Stimulated activated memory B cell treated with anti-CD40 and anti-IgM and Interleukin-4, amounts not matched to agents 10 μg/mL and 1 μg/mL and 100 μg/mL, for 72 hours (primary cell): ENCODE measurements around the gene SERGEF.
"Not testable (repeated sequence)": the region's sequence is repeated elsewhere in the genome, so short reads cannot be mapped to it uniquely, and the experiment has no call there.

Experiments used
- ATAC-seq: fragments of 150-1000 bp; cut with Tn5 transposase; 2 replicates; pipeline ENCODE4 v1.10.0; 2021
- H3K27ac Mint-ChIP-seq: one replicate; pipeline ENCODE4 v1.8.0; 2022; ENCODE audit warnings: mild to moderate bottlenecking, mixed read lengths
- H3K27me3 Mint-ChIP-seq: one replicate; pipeline ENCODE4 v1.8.0; 2022; ENCODE audit warnings: mixed read lengths
- H3K36me3 Mint-ChIP-seq: one replicate; pipeline ENCODE4 v1.8.0; 2022; ENCODE audit warnings: mixed read lengths
- H3K4me1 Mint-ChIP-seq: one replicate; pipeline ENCODE4 v1.8.0; 2022; ENCODE audit warnings: mixed read lengths
- H3K4me3 Mint-ChIP-seq: one replicate; pipeline ENCODE4 v1.8.0; 2022; ENCODE audit warnings: mild to moderate bottlenecking, moderate library complexity, mixed read lengths
- H3K9me3 Mint-ChIP-seq: one replicate; pipeline ENCODE4 v1.8.0; 2022; ENCODE audit warnings: mixed read lengths

Gene SERGEF

DNA sequence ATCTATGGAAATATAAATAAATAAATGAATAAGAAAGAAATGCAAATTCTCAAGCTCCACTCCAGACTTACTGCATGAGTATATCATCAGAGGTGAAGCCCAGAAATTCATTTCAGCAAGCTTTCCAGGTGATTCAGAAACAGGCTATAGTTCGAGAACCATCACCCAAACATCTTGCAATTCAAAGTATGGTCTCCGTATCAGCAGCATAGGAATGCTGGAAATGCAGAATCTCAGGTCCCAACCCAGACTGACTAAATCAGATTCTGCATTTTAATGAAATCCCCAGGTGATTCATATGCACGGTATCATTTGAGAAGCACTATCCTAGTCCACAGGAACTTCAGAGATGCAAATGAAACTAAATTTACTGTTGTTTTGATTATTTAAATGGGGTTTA is 95.3 kb downstream of the SERGEF start:
- Mint-ChIP-seq H3K27ac (no peak overlapping the region), H3K27me3 (no peaks in the 10 kb centered on the region)

DNA sequence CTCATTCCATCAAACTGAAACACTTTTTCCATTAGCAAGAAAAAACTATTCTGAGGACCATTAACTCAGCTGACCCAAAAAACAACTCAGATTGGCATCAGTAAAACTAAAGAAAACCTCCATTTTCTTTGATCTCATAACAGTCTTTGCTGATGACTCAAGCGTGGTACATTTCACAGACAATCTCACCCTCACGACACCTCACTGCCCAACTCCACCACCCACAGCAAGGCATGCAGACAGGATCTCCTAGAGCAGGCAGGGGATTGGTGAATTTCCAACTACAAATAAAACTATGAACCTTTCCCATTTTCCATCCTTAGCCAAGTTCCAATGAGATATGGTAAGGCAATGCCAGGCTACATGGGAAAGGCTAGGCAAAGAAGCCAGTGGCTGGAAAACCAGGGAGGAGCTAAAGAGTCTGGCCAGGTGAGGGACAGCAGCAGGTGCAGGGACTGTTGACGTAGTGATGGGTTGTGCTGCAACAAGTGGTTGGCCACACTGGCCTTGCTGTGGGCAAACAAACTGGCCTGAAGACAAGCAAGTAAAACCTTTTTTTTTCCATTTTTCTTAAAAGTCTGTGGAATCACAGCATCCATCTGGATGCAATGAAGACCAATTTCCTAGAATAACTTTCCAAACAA is 97.2 kb downstream of the SERGEF start:
- H3K4me1 Mint-ChIP-seq = no peaks in the 10 kb centered on the region
- H3K4me3 Mint-ChIP-seq = no peak overlapping the region
- H3K27ac Mint-ChIP-seq = no peak overlapping the region
- ATAC-seq = no peak
- H3K36me3 Mint-ChIP-seq = peaks cover 63% of the 10 kb centered on the region
- H3K27me3 Mint-ChIP-seq = no peaks in the 10 kb centered on the region
- no peaks in the 10 kb centered on the region for H3K9me3 Mint-ChIP-seq

More for the DNA sequence above, 95.3 kb downstream of the SERGEF start:
- Mint-ChIP-seq H3K36me3 (peaks cover 62% of the 10 kb centered on the region), H3K4me1 (no peaks in the 10 kb centered on the region), H3K9me3 (no peaks in the 10 kb centered on the region), H3K4me3 (no peak overlapping the region)
- ATAC-seq = no peak

DNA sequence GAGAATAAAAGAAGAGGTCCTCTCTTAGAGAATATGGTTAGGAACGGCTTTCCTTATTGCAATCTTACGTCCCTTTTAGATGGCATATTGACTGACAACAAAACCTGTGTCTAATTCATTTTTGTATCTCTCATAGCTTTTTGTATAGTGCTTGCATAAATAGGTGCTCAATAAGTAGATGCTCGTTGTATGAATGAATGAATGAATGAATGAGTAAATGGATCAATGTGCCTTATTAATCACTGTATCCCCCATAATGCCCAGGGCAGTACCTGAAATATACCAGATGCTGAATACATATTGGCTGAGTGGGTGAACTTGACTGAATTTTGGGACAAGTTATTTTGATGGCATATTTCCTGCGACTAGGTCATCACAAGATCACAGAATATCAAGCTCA is 97.9 kb downstream of the SERGEF start:
- no peak for ATAC-seq
- H3K27ac Mint-ChIP-seq = no peak overlapping the region
- H3K36me3 Mint-ChIP-seq = peaks cover 64% of the 10 kb centered on the region
- no peaks in the 10 kb centered on the region for H3K9me3 Mint-ChIP-seq
- no peaks in the 10 kb centered on the region for H3K27me3 Mint-ChIP-seq
- no peak overlapping the region for H3K4me3 Mint-ChIP-seq
- no peaks in the 10 kb centered on the region for H3K4me1 Mint-ChIP-seq

DNA sequence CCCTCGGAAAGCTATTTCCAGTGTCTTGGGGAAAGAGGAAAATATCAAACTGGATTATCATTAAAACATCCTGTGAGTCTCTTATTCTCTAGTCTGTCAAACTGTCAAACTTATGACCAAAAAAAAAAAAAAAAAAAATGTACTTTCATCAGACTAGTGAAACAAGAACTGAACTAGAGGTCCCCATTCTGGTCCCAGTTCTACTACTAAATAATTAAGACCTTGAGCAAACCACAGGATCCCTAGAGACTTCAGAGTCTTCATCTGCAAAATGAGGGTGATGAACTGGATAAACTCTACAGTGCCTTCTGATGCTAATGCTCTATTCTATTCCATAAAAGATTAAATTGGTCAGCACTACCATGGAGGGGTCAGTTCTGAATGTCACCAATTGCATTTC is 105.8 kb downstream of the SERGEF start:
- Mint-ChIP-seq H3K9me3 (no peaks in the 10 kb centered on the region), H3K27me3 (no peaks in the 10 kb centered on the region), H3K27ac (no peak overlapping the region), H3K4me3 (no peak overlapping the region), H3K4me1 (peaks cover 18% of the 10 kb centered on the region), H3K36me3 (peaks cover 44% of the 10 kb centered on the region)
- ATAC-seq = peak; percentile 61

DNA sequence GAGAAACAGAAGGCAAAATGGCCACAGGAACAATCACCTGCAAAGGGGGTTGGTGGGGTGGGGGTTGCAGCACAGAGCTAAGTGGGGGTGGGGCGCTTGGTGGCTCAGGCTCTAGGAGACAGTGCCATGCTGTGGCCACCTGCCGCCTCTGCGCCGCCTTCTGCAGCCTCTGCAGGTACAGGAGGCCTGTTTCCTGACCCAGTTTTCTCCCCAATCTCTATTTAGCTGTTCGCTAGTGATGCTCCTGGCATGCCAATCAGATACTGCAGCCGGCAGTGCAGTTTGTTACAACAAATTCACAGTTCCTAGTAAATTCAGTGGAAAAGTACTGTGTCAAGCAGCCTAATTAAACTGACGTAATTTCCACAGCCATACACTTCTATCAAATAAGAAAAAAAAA is 106.4 kb downstream of the SERGEF start:
- no peak for ATAC-seq
- H3K36me3 Mint-ChIP-seq = peaks cover 44% of the 10 kb centered on the region

DNA sequence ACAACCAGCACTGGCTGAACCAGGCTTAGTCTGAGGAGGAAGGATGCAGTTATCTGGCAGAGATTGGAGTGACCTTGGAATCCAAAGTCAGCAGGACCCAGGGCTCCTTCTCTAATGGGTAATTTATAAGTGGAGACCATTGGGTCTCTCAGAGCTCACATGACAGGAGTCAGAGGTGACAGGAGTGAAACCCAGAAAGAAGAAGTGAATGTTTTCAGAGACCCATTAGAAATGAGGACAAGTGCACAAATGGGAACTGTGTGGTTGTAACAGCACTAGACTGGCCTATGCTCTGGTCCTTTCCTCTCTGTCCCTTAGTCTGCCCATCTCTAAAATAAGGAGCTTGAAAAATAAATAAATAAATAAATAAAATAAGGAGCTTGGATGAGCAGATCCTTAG is 107.4 kb downstream of the SERGEF start:
- Mint-ChIP-seq H3K36me3 (peaks cover 47% of the 10 kb centered on the region), H3K9me3 (no peaks in the 10 kb centered on the region), H3K4me3 (no peak overlapping the region), H3K27ac (no peak overlapping the region), H3K27me3 (no peaks in the 10 kb centered on the region), H3K4me1 (peaks cover 18% of the 10 kb centered on the region)
- ATAC-seq = peak; percentile 81

More for the DNA sequence above, 106.4 kb downstream of the SERGEF start:
- no peak overlapping the region for H3K27ac Mint-ChIP-seq
- H3K4me3 Mint-ChIP-seq = no peak overlapping the region
- H3K9me3 Mint-ChIP-seq = no peaks in the 10 kb centered on the region
- H3K27me3 Mint-ChIP-seq = no peaks in the 10 kb centered on the region
- H3K4me1 Mint-ChIP-seq = peaks cover 18% of the 10 kb centered on the region

DNA sequence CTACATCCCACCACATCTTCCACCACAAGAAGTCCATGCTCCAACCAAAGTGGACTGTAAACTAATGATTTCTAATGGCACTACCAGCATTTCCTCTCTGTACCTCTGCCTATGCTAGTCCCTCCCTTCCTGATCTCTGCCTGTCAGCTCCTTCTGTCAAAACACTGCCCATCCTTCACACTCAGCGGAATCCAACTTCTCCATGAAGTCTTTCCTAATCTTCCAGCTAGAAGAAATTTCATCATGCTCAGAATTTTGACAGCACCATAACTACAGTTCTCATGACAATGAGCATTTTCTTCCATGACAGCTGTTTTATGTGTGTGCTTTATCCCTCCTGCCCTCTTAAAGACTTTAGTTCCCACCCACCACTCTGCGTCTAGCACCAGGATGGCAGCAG is 111.4 kb downstream of the SERGEF start:
- Mint-ChIP-seq H3K4me1 (no peaks in the 10 kb centered on the region), H3K27ac (no peak overlapping the region), H3K9me3 (no peaks in the 10 kb centered on the region), H3K36me3 (peaks cover 31% of the 10 kb centered on the region), H3K27me3 (no peaks in the 10 kb centered on the region), H3K4me3 (no peak overlapping the region)
- ATAC-seq = no peak

DNA sequence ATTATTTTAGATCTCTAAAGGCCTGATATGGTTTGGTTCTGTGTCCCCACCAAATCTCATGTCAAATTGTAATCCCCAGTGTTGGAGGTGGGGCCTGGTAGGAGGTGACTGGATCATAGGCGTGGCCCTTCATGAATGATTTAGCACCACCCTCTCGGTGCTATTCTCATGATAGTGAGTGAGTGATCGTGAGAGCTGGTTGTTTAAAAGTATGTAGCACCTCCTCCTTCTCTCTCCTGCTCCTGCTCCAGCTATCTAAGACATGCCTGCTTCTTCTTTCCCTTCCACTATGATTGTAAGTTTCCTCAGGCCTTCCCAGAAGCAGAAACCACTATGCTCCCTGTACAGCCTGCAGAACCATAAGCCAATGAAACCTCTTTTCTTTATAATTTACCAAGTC is 114.1 kb downstream of the SERGEF start:
- no peak overlapping the region for H3K27ac Mint-ChIP-seq
- no peaks in the 10 kb centered on the region for H3K9me3 Mint-ChIP-seq
- ATAC-seq = no peak
- H3K27me3 Mint-ChIP-seq = no peaks in the 10 kb centered on the region
- H3K4me1 Mint-ChIP-seq = no peaks in the 10 kb centered on the region
- H3K4me3 Mint-ChIP-seq = no peak overlapping the region
- H3K36me3 Mint-ChIP-seq = peaks cover 42% of the 10 kb centered on the region

DNA sequence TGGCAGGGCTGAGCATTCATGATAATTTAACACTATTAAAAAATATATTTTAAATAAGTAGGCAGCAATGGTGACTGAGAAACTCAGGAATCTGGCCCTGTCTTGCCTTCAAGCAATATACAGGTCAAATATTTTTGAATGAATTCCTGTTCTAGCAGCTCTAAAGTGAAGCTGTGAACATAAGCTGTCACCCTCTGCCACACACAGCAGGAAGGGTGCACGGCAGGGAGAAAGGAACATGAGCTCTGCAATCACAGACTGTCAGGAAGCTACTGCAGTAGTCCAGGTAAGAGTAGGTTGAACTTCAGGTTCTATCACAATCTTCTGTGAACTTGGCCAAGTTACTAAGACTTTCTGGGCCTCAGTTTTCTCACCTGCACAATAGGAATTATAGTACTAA is 114.8 kb downstream of the SERGEF start:
- Mint-ChIP-seq H3K36me3 (peaks cover 37% of the 10 kb centered on the region), H3K9me3 (no peaks in the 10 kb centered on the region), H3K27ac (no peak overlapping the region), H3K4me1 (no peaks in the 10 kb centered on the region), H3K4me3 (no peak overlapping the region), H3K27me3 (no peaks in the 10 kb centered on the region)
- ATAC-seq = no peak

DNA sequence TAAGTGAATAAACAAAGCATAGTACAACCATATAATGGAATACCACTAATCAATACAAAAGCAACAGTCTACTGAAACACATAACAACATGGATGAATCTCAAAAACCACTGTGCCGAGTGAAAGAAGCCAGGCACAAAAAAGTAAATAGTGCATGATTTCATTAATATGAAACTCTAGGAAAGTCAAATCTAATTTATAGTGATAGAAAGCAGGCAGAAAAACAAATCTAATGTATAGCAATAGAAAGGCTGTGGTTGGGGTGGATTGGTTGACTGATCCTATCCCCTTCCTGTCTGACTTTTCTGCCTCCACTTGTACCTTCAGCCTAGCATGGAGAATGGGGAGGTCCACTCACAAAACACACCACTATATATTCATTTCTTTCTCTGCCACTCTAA is 115.4 kb downstream of the SERGEF start:
- ATAC-seq = no peak
- H3K4me1 Mint-ChIP-seq = no peaks in the 10 kb centered on the region
- no peak overlapping the region for H3K4me3 Mint-ChIP-seq
- H3K9me3 Mint-ChIP-seq = no peaks in the 10 kb centered on the region
- H3K27ac Mint-ChIP-seq = no peak overlapping the region
- H3K27me3 Mint-ChIP-seq = no peaks in the 10 kb centered on the region
- peaks cover 36% of the 10 kb centered on the region for H3K36me3 Mint-ChIP-seq

DNA sequence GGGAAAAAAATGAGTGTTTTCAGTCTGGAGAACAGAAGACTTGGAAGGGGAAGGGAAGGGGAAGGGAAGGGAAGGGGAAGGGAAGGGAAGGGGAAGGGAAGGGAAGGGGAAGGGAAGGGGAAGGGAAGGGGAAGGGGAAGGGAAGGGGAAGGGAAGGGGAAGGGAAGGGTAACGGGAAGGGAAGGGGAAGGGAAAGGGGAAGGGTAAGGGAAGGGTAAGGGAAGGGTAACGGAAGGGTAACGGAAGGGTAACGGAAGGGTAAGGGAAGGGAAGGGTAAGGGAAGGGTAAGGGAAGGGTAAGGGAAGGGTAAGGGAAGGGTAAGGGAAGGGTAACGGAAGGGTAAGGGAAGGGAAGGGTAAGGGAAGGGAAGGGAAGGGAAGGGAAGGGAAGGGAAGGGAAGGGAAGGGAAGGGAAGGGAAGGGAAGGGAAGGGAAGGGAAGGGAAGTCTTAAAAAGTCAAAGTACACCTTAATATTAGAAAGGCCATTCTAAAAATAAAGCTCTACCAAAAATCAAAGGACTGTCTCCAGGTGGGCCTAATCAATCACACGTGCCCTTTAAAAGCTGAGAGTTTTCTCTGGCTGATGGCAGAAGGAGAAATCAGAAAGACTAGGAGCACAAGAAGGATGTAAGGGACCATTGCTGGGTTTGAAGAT is 116.2 kb downstream of the SERGEF start:
- not testable (repeated sequence) for H3K9me3 Mint-ChIP-seq, H3K27me3 Mint-ChIP-seq, H3K4me3 Mint-ChIP-seq, ATAC-seq, H3K4me1 Mint-ChIP-seq, H3K27ac Mint-ChIP-seq
- peaks cover 28% of the 10 kb centered on the region for H3K36me3 Mint-ChIP-seq

DNA sequence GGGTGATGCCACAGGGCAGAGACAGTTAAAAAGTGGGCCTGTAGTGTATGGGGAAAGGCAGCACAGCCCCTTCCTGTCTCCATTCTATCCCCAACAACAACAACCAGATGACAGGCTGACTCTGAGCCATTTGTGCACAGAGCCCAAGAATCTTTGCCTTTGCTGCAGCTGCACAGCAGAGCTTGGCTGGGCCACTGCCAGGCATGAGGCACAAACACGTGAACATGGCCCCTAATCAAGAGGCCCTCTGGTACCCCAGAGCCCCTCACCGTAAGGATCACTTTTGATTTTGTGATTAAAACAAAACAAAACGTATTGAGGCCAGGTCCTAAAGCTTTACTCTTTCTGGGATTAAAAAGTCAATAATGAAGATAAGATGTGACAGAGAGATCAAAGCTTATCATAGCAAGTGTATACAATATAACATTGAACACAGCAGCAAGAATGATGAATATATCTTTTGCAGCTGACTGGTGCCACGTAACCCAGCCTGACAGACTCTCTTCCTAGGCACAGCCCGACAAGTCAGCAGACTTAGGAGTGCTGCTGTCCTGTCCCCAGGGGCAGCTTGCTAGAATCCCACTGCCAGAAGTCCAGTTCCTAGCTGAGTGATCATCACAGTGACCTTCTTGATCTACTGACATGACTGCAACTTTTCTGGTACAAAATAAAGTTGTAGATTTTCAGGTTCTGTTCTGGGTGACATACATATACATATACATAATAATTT is 117.8 kb downstream of the SERGEF start:
- Mint-ChIP-seq H3K27me3 (no peaks in the 10 kb centered on the region), H3K27ac (no peak overlapping the region), H3K4me1 (no peaks in the 10 kb centered on the region), H3K9me3 (no peaks in the 10 kb centered on the region), H3K4me3 (no peak overlapping the region), H3K36me3 (peaks cover 31% of the 10 kb centered on the region)
- ATAC-seq = no peak

DNA sequence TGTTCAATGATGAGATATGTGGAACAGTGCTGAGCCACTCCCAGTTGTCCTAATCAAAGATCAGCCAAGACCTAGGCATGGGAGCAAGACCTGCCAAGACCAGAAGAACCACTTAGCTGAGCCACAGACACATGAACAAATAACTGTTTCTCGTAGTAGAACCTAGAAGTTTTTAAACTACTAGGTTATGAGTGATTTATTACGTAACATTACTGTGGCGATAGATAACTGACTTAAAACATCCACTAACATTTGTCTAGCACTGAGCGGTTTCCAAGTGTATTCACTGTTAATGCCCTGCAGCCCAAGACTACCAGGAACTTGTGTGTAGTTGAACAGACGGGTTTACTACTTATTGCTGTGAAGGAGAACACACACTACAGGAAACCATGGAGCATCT is 120.4 kb downstream of the SERGEF start:
- no peaks in the 10 kb centered on the region for H3K27me3 Mint-ChIP-seq
- H3K27ac Mint-ChIP-seq = no peak overlapping the region
- no peak overlapping the region for H3K4me3 Mint-ChIP-seq
- ATAC-seq = no peak
- H3K36me3 Mint-ChIP-seq = peaks cover 42% of the 10 kb centered on the region
- no peaks in the 10 kb centered on the region for H3K4me1 Mint-ChIP-seq
- H3K9me3 Mint-ChIP-seq = no peaks in the 10 kb centered on the region

DNA sequence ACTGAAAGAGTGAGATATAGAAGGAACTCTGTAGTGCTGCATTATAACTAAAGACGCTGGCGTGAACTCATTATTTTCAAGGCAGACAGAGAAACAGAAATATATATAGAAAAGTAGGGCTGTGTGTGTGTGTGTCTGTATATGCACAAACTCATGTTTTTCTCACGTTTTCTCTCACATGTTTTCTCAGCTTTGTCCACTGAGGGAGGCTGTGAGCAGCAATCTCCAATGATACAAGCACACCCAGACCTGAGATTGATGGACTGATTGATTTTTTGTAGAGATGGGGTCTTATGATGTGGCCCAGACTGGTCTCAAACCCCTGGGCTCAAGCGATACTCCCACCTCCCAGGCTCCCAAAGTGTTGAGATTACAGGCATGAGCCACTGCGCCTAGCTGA is 122.5 kb downstream of the SERGEF start:
- no peak for ATAC-seq
- Mint-ChIP-seq H3K4me3 (no peak overlapping the region), H3K36me3 (peaks cover 44% of the 10 kb centered on the region)

DNA sequence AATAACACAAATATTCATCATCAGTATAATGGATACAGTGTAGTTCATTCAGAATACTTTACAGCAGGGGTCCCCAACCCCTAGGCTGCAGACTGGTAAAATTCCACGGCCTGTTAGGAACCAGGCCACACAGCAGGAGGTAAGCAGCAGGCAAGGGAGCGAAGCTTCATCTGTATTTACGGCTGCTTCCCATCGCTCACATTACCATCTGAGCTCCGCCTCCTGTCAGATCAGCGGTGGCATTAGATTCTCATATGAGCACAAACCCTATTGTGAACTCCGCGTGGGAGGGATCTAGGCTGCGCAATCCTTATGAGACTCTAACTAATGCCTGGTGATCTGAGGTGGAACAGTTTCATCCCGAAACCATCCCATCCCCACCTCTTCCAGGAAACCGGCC is 125.1 kb downstream of the SERGEF start:
- no peak for ATAC-seq
- H3K4me1 Mint-ChIP-seq = no peaks in the 10 kb centered on the region
- no peak overlapping the region for H3K27ac Mint-ChIP-seq
- no peak overlapping the region for H3K4me3 Mint-ChIP-seq
- no peaks in the 10 kb centered on the region for H3K9me3 Mint-ChIP-seq
- H3K27me3 Mint-ChIP-seq = no peaks in the 10 kb centered on the region
- peaks cover 53% of the 10 kb centered on the region for H3K36me3 Mint-ChIP-seq

More for the DNA sequence above, 122.5 kb downstream of the SERGEF start:
- no peaks in the 10 kb centered on the region for H3K27me3 Mint-ChIP-seq
- no peaks in the 10 kb centered on the region for H3K9me3 Mint-ChIP-seq
- no peaks in the 10 kb centered on the region for H3K4me1 Mint-ChIP-seq
- H3K27ac Mint-ChIP-seq = no peak overlapping the region

DNA sequence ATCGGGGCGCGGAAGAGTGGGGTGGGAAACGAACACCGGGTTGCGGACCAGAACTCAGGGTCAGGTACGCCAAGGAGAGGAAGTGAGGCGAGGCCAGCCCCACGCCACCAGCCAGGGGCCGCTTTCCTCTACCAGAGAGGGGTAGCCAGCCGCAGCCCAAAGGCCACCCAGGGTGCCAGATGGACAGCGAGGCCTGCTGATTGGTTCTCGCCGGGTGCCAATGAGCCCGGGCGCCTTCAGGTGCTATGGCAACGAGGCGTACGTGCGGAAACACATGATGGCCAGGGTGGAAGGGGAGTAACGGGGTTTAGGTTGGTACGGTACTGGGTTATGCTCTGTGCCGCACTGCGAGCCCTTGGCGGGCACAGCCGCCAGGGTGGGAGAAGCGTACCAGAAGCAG is 128.9 kb downstream of the SERGEF start:
- no peaks in the 10 kb centered on the region for H3K9me3 Mint-ChIP-seq
- H3K36me3 Mint-ChIP-seq = peaks cover 35% of the 10 kb centered on the region
- H3K27ac Mint-ChIP-seq = no peak overlapping the region
- no peak for ATAC-seq
- H3K4me3 Mint-ChIP-seq = no peak overlapping the region
- no peaks in the 10 kb centered on the region for H3K27me3 Mint-ChIP-seq
- peaks cover under 1% of the 10 kb centered on the region for H3K4me1 Mint-ChIP-seq
